Activated gamma-delta T cell treated with Interleukin-2 at 50 U/mL for 16 hours (primary cell): ENCODE measurements around the gene WRAP53.

Source experiments
- DNase-seq: peaks from one replicate; pipeline ENCODE4 v3.0.0-alpha.2; 2020

The WRAP53 gene

DNA sequence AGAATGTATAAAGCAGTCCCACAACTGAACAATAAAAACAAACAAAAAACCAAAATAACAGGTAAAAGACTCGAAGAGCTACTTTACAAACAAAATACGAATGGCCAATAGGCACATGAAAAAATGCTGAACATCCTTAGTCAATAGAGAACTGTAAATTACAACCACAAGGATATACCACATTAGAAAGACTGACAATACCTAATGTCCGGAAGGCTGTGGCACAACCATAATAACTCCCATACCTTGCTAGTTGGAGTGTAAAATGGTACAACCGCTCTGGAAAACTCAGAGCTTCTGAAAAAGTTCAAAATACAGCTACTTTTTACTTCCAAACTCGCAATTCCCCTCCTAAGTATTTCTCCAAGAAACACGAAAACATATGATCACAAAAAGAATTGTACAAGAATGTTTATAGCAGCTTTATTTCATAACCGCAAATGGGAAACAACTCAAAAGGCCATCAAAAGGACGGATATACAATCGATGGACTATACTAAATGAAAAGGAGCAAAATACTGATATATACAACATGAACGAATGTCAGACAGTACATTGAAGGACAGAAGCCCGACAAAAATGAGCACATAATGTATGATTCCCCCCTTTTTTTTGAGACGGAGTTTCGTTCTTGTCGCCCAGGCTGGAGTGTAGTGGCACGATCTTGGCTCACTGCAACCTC, 3.3 kb upstream of the WRAP53 start:
- no peak for DNase-seq

GRCh38 chr17:7685533-7686221, 2.6 kb upstream of the WRAP53 start:
- DNase-seq, result peak; percentile 90

DNA sequence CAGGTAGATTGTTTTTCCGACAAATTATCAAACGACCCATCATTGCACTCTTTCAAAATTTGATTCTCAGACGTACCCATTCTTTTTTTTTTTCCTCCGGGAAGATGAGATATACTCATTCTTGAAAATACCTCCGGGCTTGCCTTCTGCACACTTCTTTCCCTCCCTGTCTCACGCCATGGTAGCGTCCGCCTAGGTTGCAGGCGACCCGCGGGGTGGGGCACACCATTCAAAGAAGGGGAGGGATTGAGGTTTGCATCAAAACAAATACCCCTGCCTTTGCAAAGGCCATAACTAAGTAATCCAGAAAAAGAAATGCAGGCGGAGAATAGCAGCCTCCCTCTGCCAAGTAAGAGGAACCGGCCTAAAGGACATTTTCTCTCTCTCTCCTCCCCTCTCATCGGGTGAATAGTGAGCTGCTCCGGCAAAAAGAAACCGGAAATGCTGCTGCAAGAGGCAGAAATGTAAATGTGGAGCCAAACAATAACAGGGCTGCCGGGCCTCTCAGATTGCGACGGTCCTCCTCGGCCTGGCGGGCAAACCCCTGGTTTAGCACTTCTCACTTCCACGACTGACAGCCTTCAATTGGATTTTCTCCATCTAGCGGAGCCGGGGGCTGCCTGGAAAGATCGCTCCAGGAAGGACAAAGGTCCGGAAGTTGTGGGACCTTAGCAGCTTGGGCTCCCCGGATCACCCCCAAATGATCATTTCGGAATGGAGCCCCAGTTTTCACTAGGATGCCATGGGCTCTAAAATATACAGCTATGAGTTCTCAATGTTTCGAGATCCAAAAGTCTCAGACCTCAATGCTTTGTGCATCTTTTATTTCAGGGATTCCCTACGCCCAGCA, 1.8 kb upstream of the WRAP53 start:
- DNase-seq, result peak; percentile 80

DNA sequence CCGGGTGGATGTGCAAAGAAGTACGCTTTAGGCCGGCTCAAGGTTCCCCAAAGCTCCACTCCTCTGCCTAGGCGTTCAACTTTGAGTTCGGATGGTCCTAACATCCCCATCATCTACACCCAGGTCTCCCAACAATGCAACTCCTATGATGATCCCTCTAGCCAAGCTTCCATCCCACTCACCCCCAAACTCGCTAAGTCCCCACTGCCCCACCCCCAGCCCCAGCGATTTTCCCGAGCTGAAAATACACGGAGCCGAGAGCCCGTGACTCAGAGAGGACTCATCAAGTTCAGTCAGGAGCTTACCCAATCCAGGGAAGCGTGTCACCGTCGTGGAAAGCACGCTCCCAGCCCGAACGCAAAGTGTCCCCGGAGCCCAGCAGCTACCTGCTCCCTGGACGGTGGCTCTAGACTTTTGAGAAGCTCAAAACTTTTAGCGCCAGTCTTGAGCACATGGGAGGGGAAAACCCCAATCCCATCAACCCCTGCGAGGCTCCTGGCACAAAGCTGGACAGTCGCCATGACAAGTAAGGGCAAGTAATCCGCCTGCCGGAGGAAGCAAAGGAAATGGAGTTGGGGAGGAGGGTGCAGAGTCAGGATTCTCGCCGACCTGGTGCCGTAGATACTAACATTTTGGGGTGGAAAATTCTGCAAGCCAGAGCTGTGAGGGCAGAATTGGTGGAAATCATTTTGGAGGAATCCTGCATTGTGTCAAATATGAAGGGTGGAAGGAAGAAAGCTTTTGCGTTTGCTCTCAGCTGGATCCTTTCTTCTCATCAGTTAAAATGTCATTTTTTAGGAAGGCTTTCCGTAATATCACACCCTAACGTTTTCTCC, 987 bp upstream of the WRAP53 start, which contains the start of gene TP53:
Gene TP53, minus strand, starts transcription at position 419 of the 836 bp plus-strand sequence. CDS start 10,896 bp downstream, outside the sequence.
- peak; percentile 86 for DNase-seq

DNA sequence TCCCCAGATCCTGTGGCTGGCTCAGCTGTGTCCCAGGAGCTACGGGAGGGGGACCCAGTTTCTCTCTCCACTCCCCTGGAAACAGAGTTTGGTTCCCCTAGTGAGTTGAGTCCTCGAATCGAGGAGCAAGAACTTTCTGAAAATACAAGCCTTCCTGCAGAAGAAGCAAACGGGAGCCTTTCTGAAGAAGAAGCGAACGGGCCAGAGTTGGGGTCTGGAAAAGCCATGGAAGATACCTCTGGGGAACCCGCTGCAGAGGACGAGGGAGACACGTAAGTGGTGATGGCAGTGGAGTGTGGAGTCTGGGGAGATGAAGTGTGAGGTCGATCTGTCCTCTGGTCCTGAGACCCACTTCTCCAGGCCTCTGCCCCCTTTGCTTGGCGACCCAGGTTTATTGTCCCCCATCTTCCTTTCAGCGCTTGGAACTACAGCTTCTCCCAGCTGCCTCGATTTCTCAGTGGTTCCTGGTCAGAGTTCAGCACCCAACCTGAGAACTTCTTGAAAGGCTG, 585 bp downstream of the WRAP53 start:
- DNase-seq, result no peak

DNA sequence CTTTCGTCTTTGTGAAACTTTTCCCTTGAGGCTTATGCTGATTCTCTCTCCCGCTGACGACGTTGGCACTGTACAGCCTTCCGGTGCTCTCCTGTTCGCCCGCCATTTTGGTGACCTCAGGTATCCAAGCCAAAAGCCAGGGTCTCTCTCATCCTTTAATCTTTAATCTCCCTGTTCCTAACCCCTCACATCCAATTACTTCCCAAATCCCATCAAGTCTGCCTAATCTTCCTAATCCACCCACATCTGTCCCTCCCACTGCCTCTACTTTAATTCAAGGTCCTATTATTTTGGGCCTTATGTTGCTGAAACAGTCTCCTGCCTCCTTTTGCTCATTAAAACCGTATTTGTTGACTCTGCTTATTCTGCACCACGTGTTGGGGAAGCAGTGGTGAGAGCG, 7.3 kb downstream of the WRAP53 start:
- no peak for DNase-seq

DNA sequence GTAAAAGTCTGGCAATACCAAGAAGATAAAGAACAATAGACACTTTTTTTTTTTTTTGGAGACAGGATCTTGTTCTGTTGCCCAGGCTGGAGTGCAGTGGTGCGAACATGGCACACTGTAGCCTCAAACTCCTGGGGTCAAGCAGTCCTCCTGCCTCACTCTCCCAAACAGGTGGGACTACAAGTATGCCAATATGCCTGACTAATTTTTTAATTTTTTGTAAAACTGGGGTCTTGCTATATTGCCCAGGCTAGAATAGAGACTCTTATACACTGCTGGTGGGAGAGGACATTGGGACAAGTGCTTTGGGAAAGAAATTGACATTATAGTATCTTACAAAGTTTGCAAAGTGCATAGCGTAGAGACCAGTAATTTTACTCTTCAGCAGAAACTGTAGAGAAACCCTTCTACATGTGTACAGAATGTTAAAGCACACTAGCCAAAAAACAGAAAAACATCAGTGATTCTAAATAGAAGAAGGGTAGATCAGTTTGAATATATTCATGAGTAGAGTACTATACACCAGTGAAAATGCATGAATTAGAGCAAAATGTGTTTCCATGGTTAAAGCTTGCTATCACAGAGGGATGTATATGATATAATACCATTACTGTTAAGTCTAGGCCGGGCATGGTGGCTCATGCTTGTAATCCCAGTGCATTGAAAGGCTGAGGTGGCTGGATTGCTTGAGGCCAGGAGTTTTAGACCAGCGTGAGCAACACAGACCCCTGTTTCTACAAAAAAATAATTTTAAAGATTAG, 9.7 kb downstream of the WRAP53 start:
- DNase-seq, result no peak

DNA sequence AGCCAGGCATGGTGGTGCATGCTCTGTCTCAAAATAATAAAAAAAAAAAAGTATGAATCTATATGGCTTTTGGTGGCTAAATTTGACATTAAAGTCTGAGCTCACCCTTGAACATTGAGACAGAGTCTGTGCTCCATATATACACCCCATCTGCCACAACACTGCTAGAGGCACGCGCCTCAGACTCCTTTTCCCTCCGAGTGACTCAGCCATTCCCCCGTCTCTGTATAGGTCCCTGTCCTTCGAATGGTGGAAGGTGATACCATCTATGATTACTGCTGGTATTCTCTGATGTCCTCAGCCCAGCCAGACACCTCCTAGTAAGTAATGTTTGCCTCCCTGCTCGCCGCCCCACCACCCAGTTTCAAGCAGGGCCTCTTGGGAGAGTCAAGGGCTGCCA, 12.2 kb downstream of the WRAP53 start:
- DNase-seq, result no peak

- no peak for DNase-seq
Observed at GRCh38 chr17:7701681-7702080, 13.4 kb downstream of the WRAP53 start.

GRCh38 chr17:7702776-7703175, 14.5 kb downstream of the WRAP53 start:
- no peak for DNase-seq

DNA sequence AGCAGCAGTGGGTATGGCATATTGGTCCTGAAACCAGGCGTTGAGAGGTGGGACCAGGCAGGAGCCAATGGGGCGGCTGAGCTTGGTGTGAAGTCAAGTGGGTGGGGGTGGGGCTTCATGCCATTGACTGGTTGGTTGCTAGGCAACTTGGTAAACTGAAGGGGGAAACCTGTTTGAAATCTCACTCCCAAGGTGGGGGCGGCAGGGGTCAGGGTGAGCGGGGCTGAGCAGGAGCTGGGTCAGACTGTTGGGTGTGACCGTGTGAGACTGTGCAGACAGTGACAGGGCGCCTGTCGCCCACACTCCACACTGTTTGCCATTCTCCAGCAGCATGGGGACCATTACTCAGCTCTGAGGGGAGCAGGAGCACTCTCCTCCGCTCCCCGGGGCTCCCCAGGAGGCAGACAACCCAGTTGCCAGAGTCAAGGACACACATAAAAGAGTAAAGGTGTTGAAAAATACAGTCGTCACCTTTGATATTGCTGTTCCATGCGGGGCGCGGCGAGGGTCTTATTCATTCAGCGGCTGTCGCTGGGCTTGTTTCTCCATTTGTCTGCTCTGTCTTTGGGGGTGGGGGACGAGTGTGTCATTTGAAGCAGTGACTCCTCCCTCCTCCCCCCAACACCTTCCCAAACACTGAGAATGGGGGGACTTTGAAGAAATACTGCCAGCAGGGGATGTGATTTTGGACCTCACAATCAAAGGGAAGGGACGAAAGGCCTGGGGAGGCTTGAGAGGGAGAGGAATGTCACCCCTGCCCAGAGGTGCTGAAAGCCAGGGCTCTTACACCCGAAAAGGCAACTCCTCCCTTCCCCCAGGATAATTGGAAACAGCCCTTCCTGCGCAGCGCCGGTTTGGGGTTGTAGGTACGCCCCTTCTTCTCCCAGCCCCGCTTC, 15.6 kb downstream of the WRAP53 start:
- DNase-seq, result no peak

DNA sequence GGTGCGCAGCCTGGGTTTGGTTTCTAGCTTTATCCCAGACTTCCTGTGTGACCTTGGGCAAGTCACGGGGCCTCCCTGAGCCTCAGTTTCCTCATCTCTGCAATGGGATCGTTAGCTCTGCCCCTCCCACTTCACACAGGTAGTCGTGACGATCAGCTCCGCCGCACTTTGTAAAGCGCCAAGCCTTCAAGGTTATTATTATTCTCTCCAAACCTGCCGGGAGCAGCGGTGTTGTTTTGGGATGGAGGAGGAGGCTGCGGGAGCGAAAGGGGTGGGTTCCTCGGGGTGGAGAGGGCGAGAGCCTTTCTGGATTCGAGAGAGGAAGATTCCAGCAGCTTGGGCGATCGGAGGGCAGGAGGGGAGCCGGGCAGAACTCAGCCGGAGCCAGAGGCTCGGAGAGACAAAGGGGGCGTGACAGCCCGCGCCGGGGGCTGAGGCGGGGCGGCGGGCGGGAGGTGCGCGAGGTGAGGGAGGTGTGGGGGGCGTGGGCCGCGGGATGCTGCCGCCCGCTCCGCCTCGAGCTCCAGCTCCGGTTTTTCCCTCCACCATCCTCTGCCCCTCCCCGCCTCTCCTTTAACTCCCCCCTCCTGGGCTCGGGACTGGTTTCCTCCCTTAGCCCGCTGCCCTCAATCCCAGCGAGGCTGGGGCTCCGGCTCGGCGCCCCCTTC, 16.5 kb downstream of the WRAP53 start, which contains the start of gene EFNB3:
Gene EFNB3, plus strand, starts transcription at position 602 of the 668 bp plus-strand sequence. CDS start 397 bp downstream, outside the sequence.
- no peak for DNase-seq

- no peak for DNase-seq
Observed at GRCh38 chr17:7705269-7706255, 17.3 kb downstream of the WRAP53 start.

- no peak for DNase-seq
Observed at GRCh38 chr17:7706631-7707354, 18.5 kb downstream of the WRAP53 start.

DNA sequence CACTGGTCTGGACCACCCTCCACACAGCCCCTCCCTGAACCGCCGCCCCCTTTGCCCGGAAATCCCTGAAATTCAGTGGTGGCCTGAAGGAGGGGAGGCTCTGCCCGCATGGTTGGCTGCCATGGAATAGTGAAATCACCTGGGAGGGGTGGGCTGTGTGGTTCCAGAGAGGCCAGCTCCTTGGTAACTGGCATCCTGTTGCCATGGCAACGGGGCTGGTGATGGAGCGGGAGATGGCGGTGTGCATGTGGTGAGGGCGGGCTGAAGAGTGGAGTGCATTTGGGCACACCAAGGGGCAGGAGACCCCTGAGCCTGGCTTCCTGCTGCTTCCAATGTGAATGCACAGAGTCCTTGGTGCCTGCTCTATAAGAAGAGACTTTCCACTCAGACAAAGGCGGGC, 19.2 kb downstream of the WRAP53 start:
- no peak for DNase-seq

DNA sequence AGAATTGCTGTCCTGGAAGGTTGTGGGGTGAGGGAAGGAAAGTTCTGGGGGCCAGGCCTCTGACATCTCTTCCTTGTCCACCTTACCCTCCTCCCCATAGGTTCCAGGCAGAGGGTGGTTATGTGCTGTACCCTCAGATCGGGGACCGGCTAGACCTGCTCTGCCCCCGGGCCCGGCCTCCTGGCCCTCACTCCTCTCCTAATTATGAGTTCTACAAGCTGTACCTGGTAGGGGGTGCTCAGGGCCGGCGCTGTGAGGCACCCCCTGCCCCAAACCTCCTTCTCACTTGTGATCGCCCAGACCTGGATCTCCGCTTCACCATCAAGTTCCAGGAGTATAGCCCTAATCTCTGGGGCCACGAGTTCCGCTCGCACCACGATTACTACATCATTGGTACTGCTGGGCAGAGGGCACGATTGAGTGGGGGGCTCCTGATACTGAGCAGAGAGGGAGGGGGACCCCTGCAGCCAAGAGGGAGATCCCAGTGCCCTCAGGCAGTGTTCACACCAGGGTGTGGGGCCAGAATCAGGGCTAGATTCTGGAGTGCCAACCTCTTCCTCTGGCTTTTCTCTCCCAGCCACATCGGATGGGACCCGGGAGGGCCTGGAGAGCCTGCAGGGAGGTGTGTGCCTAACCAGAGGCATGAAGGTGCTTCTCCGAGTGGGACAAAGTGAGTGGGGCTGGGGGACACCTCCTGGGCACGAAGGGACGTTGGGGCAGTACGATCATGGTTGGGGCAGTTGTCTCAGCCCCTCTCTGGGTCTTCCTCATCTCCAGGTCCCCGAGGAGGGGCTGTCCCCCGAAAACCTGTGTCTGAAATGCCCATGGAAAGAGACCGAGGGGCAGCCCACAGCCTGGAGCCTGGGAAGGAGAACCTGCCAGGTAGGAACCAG, 19.8 kb downstream of the WRAP53 start:
- DNase-seq, result no peak

GRCh38 chr17:7709031-7709430, 20.8 kb downstream of the WRAP53 start:
- DNase-seq, result no peak
